B cell (primary cell): ENCODE data around the gene ADAMTS16. TPM values are rescaled to one million over a fixed set of nuclear protein-coding genes. Genes with fewer than 3 reads are reported as not detected.

ENCODE experiments used
- ATAC-seq: fragments of 200-7000 bp; cut with Tn5 transposase; one replicate; pipeline ENCODE4 v1.10.0; 2021; ENCODE audit warnings: low read depth, mild to moderate bottlenecking, moderate number of reproducible peaks, moderate library complexity
- CTCF ChIA-PET: fragments of 350-600 bp; sonication (Branson Sonifier 250); formaldehyde crosslinking; loops from one replicate; lab custom pipeline; 2021; ENCODE audit warnings: antibody characterized with exemption, inconsistent platforms; lab: Charles Lee
- POLR2A ChIA-PET: fragments of 350-600 bp; sonication (Branson Sonifier 250); formaldehyde crosslinking; loops from one replicate; lab custom pipeline; 2021; ENCODE audit warnings: antibody characterized with exemption; lab: Charles Lee
- DNase-seq: peaks from one replicate; pipeline ENCODE4 v3.0.0; 2013
- H2AFZ ChIP-seq: 2 replicates; pipeline ENCODE4 v1.6.1; 2012; ENCODE audit warnings: mild to moderate bottlenecking, low read depth, low read length; ENCODE audit not compliant: insufficient read depth, poor library complexity, severe bottlenecking
- H3K27ac ChIP-seq, 2 donors: 1 replicate in 1 of 2; 2 replicates in 1 of 2; pipeline ENCODE4 v1.5.1; 2012 to 2013; ENCODE audit warnings: low read length in 2 of 2, mild to moderate bottlenecking in 2 of 2, moderate library complexity in 1 of 2
- H3K27me3 ChIP-seq, 4 experiments: fragments of 200-600 bp in 1 of 4; sonication (generic) in 1 of 4; replicated peaks in 1 of 4; 1 replicate in 2 of 4; 2 replicates in 2 of 4; pipeline versions ENCODE4 v1.6.1 to v1.7.0; 2013 to 2016; ENCODE audit warnings: low read length in 3 of 4, mild to moderate bottlenecking in 2 of 4, mixed read lengths in 1 of 4, moderate library complexity in 1 of 4; ENCODE audit not compliant: insufficient read depth in 4 of 4, control insufficient read depth in 3 of 4; ENCODE audit errors: control extremely low read depth in 1 of 4
- H3K36me3 ChIP-seq, 2 experiments: replicated peaks in 1 of 2; 1 replicate in 1 of 2; 2 replicates in 1 of 2; pipeline versions ENCODE4 v1.6.1 to v1.7.1; 2013; ENCODE audit warnings: low read length in 1 of 2; ENCODE audit not compliant: insufficient read depth in 2 of 2, control insufficient read depth in 1 of 2; ENCODE audit errors: control extremely low read depth in 1 of 2, extremely low read depth in 1 of 2
- H3K4me1 ChIP-seq, 2 donors: fragments of 200-600 bp in 1 of 2; sonication (generic) in 1 of 2; 1 replicate in 1 of 2; 2 replicates in 1 of 2; pipeline versions ENCODE4 v1.5.1 to v1.6.1; 2013 to 2017; ENCODE audit warnings: low read length in 2 of 2; ENCODE audit not compliant: control insufficient read depth in 2 of 2, insufficient read depth in 2 of 2
- H3K4me2 ChIP-seq: replicated peaks from 2 replicates; pipeline ENCODE3; 2012; ENCODE audit warnings: mild to moderate bottlenecking, low read depth, low read length; ENCODE audit not compliant: poor library complexity, severe bottlenecking
- H3K4me3 ChIP-seq, 5 experiments: fragments of 200-600 bp in 1 of 5; sonication (generic) in 1 of 5; 1 replicate in 3 of 5; 2 replicates in 2 of 5; pipeline versions ENCODE4 v1.5.1 to v1.7.0; 2011 to 2016; ENCODE audit warnings: low read length in 4 of 5, mild to moderate bottlenecking in 4 of 5, low read depth in 2 of 5, control low read depth in 1 of 5, moderate library complexity in 1 of 5; ENCODE audit not compliant: insufficient read depth in 1 of 5; ENCODE audit errors: control extremely low read depth in 1 of 5, extremely low read depth in 1 of 5
- H3K79me2 ChIP-seq: fragments of 200-600 bp; sonication (generic); one replicate; pipeline ENCODE4 v1.6.0; 2016; ENCODE audit warnings: low read length; ENCODE audit not compliant: control insufficient read depth, insufficient read depth
- H3K9ac ChIP-seq: fragments of 200-600 bp; sonication (generic); 2 replicates; pipeline ENCODE4 v1.6.1; 2017; ENCODE audit warnings: mild to moderate bottlenecking, low read length, moderate library complexity
- H3K9me3 ChIP-seq, 3 donors: one replicate each; pipeline versions ENCODE4 v1.6.1 to v1.7.1; 2013; ENCODE audit warnings: low read length in 2 of 3; ENCODE audit not compliant: control insufficient read depth in 2 of 3, insufficient read depth in 1 of 3; ENCODE audit errors: control extremely low read depth in 1 of 3
- H4K20me1 ChIP-seq: 2 replicates; pipeline ENCODE4 v1.6.0; 2012; ENCODE audit warnings: mild to moderate bottlenecking, low read length; ENCODE audit not compliant: insufficient read depth, control insufficient read depth, poor library complexity, severe bottlenecking
- H3K27ac Mint-ChIP-seq: one replicate; pipeline ENCODE4 v1.8.0; 2021; ENCODE audit warnings: mixed read lengths
- H3K27me3 Mint-ChIP-seq: one replicate; pipeline ENCODE4 v1.8.0; 2021; ENCODE audit warnings: mixed read lengths
- H3K4me1 Mint-ChIP-seq: one replicate; pipeline ENCODE4 v1.8.0; 2021; ENCODE audit warnings: mixed read lengths
- H3K4me3 Mint-ChIP-seq: one replicate; pipeline ENCODE4 v1.8.0; 2021; ENCODE audit warnings: mixed read lengths
- H3K9me3 Mint-ChIP-seq: one replicate; pipeline ENCODE4 v1.8.0; 2022; ENCODE audit warnings: mixed read lengths; ENCODE audit not compliant: insufficient read depth
- EZH2 ChIP-seq: IDR thresholded peaks from 2 replicates; pipeline ENCODE4 v1.6.1; 2012; ENCODE audit warnings: borderline replicate concordance, low read depth, mild to moderate bottlenecking, moderate library complexity, low read length; ENCODE audit not compliant: insufficient read depth, poor library complexity, severe bottlenecking
- WGBS: methylation state at CpG from one replicate; pipeline ENCODE4 v1.1.5; 2013; ENCODE audit warnings: missing lambda C conversion rate; ENCODE audit not compliant: insufficient coverage; 5-methylcytosine and 5-hydroxymethylcytosine counted together
- intact Hi-C: fragments of 100-400 bp; cut with micrococcal nuclease; formaldehyde crosslinking; loops from one replicate; pipeline ENCODE4 v1.10.0; 2022
- polyA plus RNA-seq: library from polyadenylated mRNA; depleted of rRNA; stranded (reverse); fragments of >200 nt; gene quantifications from 2 replicates; pipeline ENCODE4 v1.2.3, GENCODE V29; 2012
- total RNA-seq, 2 donors: library from RNA; stranded (reverse); fragments of 120-200 nt in 1 of 2; gene quantifications; 1 replicate in 1 of 2; 2 replicates in 1 of 2; pipeline versions ENCODE4 v1.2.3 to v1.2.4, GENCODE V29; 2013 to 2022
- TF ChIP-seq, protein P1 (sequence below): fragments of 200-600 bp; IDR thresholded peaks from one replicate; pipeline ENCODE4 v1.8.0; 2022; ENCODE audit warnings: antibody characterized with exemption, mild to moderate bottlenecking

The ADAMTS16 gene
- total and polyA plus RNA-seq, 2 donors (not counting 1 experiment from before 2014, with no cell fraction given): not detected

GRCh38 chr5:5257353-5257752, 117.2 kb downstream of the ADAMTS16 start:
- 89% methylated on average over 1 of the region's 5 CpGs for WGBS
- intact Hi-C loops: no loop called here

GRCh38 chr5:5258564-5258963, 118.4 kb downstream of the ADAMTS16 start:
- Mint-ChIP-seq H3K9me3 (no peaks in the 10 kb centered on the region), H3K4me3 (no peak overlapping the region), H3K4me1 (no peaks in the 10 kb centered on the region), H3K27me3 (no peaks in the 10 kb centered on the region), H3K27ac (no peak overlapping the region)
- no peaks in the 10 kb centered on the region for H3K27me3 ChIP-seq
- H3K4me3 ChIP-seq: no peak overlapping the region
- H3K79me2 ChIP-seq: no peaks in the 10 kb centered on the region
- H4K20me1 ChIP-seq: no peaks in the 10 kb centered on the region
- TF ChIP-seq EZH2: no peak
- TF ChIP-seq, protein P1, sequence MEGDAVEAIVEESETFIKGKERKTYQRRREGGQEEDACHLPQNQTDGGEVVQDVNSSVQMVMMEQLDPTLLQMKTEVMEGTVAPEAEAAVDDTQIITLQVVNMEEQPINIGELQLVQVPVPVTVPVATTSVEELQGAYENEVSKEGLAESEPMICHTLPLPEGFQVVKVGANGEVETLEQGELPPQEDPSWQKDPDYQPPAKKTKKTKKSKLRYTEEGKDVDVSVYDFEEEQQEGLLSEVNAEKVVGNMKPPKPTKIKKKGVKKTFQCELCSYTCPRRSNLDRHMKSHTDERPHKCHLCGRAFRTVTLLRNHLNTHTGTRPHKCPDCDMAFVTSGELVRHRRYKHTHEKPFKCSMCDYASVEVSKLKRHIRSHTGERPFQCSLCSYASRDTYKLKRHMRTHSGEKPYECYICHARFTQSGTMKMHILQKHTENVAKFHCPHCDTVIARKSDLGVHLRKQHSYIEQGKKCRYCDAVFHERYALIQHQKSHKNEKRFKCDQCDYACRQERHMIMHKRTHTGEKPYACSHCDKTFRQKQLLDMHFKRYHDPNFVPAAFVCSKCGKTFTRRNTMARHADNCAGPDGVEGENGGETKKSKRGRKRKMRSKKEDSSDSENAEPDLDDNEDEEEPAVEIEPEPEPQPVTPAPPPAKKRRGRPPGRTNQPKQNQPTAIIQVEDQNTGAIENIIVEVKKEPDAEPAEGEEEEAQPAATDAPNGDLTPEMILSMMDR: no peak
- H2AFZ ChIP-seq: no peak overlapping the region
- ChIA-PET POLR2A (no interaction called here), CTCF (no interaction called here)
- no peaks in the 10 kb centered on the region for H3K36me3 ChIP-seq
- no peak overlapping the region for H3K27ac ChIP-seq
- H3K9me3 ChIP-seq: peaks cover 0 to 9% (median 0%) of the 10 kb centered on the region in 3 donors
- H3K9ac ChIP-seq: no peak overlapping the region
- no peak overlapping the region for H3K4me2 ChIP-seq
- WGBS: 100% methylated on average over 1 of the region's 1 CpG
- intact Hi-C loops: no loop called here
- H3K4me1 ChIP-seq: no peaks in the 10 kb centered on the region
- no peak for ATAC-seq
- no peak for DNase-seq

More at GRCh38 chr5:5257353-5257752, 117.2 kb downstream of the ADAMTS16 start:
- ATAC-seq: no peak
- Histone ChIP-seq H3K4me2 (no peak overlapping the region), H3K4me3 (no peak overlapping the region), H3K4me1 (no peaks in the 10 kb centered on the region), H2AFZ (no peak overlapping the region), H3K27me3 (no peaks in the 10 kb centered on the region), H3K9me3 (peaks cover 0 to 6% (median 0%) of the 10 kb centered on the region in 3 donors), H3K79me2 (no peaks in the 10 kb centered on the region), H3K27ac (no peak overlapping the region), H3K9ac (no peak overlapping the region), H3K36me3 (no peaks in the 10 kb centered on the region), H4K20me1 (no peaks in the 10 kb centered on the region)
- ChIA-PET CTCF (no interaction called here), POLR2A (no interaction called here)
- Mint-ChIP-seq H3K27ac (no peak overlapping the region), H3K4me3 (no peak overlapping the region), H3K27me3 (no peaks in the 10 kb centered on the region), H3K9me3 (no peaks in the 10 kb centered on the region), H3K4me1 (no peaks in the 10 kb centered on the region)
- DNase-seq: no peak
- TF ChIP-seq EZH2: no peak
- TF ChIP-seq, protein P1: no peak
